HCT116 (cell line): ENCODE measurements around the gene EPN1. TPM values are rescaled to one million over a fixed set of nuclear protein-coding genes. Genes with fewer than 3 reads are reported as not detected.

Experiments
- ATAC-seq: fragments of 200-7000 bp; cut with Tn5 transposase; 2 replicates; pipeline ENCODE4 v1.9.1; 2020; ENCODE audit warnings: mild to moderate bottlenecking, moderate library complexity
- BruUV-seq: library from RNA; stranded (reverse); fragments of 400-500 nt; replicated peaks from 2 replicates; lab custom pipeline; 2021; lab: Mats Ljungman, UMichigan
- CTCF ChIA-PET: fragments of 300-600 bp; sonication (Branson Sonifier 250); formaldehyde crosslinking; loops from one replicate; lab custom pipeline; 2021; ENCODE audit warnings: antibody characterized with exemption; lab: Charles Lee
- POLR2A ChIA-PET: fragments of 300-600, 350-600 bp; sonication (Branson Sonifier 250); formaldehyde crosslinking; loops from one replicate; lab custom pipeline; 2021; ENCODE audit warnings: antibody characterized with exemption; lab: Charles Lee
- RAD21 ChIA-PET, 2 experiments: fragments of 300-600 bp; sonication (Branson Sonifier 250); formaldehyde crosslinking; loops; one replicate each; lab custom pipeline; 2023; ENCODE audit warnings: low total read pairs in 2 of 2; ENCODE audit not compliant: uncharacterized antibody in 2 of 2, unreplicated experiment in 2 of 2, low non-redundant PET in 1 of 2; lab: Charles Lee
- DNase-seq: peaks from one replicate; pipeline ENCODE4 v3.0.0-alpha.2; 2010; ENCODE audit warnings: low read depth, low spot score
- H2AFZ ChIP-seq: fragments of 200-600 bp; shearing (Covaris generic), sonication (generic); 2 replicates; pipeline ENCODE4 v1.6.1; 2017; ENCODE audit warnings: low read depth, mixed run types, mixed read lengths, antibody characterized with exemption, low read length; ENCODE audit not compliant: poor library complexity, severe bottlenecking
- H3K27ac ChIP-seq: 2 replicates; pipeline ENCODE4 v1.5.1; 2012; ENCODE audit warnings: low read depth, low read length
- H3K27me3 ChIP-seq: fragments of 200-600 bp; sonication (generic); 2 replicates; pipeline ENCODE4 v1.6.1; 2016; ENCODE audit warnings: mixed run types, low read length, mixed read lengths; ENCODE audit not compliant: insufficient read depth
- H3K36me3 ChIP-seq, 2 experiments: fragments of 200-500 bp in 1 of 2; fragments of 200-600 bp in 1 of 2; sonication (Bioruptor generic) in 1 of 2; sonication (generic) in 1 of 2; 2 replicates each; pipeline versions ENCODE4 v1.5.1 to v1.6.1; 2014 to 2016; ENCODE audit warnings: low read length in 2 of 2, inconsistent platforms in 1 of 2, mixed read lengths in 1 of 2, mixed run types in 1 of 2; ENCODE audit not compliant: insufficient read depth in 2 of 2, control insufficient read depth in 1 of 2
- H3K4me1 ChIP-seq, 2 experiments: fragments of 200-600 bp in 1 of 2; sonication (generic) in 1 of 2; 2 replicates each; pipeline versions ENCODE4 v1.5.1 to v1.6.1; 2012 to 2017; ENCODE audit warnings: low read length in 2 of 2, inconsistent platforms in 1 of 2, mild to moderate bottlenecking in 1 of 2, mixed read lengths in 1 of 2, mixed run types in 1 of 2, moderate library complexity in 1 of 2; ENCODE audit not compliant: insufficient read depth in 2 of 2, control insufficient read depth in 1 of 2
- H3K4me2 ChIP-seq: fragments of 200-600 bp; sonication (generic); 2 replicates; pipeline ENCODE4 v1.6.1; 2017; ENCODE audit warnings: mixed run types, low read length, mixed read lengths
- H3K4me3 ChIP-seq, 2 experiments: fragments of 200-600 bp in 1 of 2; sonication (generic) in 1 of 2; replicated peaks in 1 of 2; 2 replicates each; pipeline ENCODE4 v1.5.1; 2011 to 2016; ENCODE audit warnings: low read length in 2 of 2, control low read depth in 1 of 2, low read depth in 1 of 2, mild to moderate bottlenecking in 1 of 2, mixed read lengths in 1 of 2, mixed run types in 1 of 2
- H3K79me2 ChIP-seq: fragments of 200-600 bp; sonication (generic); 2 replicates; pipeline ENCODE4 v1.6.1; 2017; ENCODE audit warnings: mild to moderate bottlenecking, mixed run types, low read length, moderate library complexity, mixed read lengths; ENCODE audit not compliant: insufficient read depth
- H3K9ac ChIP-seq: fragments of 200-600 bp; sonication (generic); 2 replicates; pipeline ENCODE4 v1.6.1; 2016; ENCODE audit warnings: low read length, mixed read lengths
- H3K9me2 ChIP-seq: fragments of 200-600 bp; sonication (generic), shearing (Covaris generic); 2 replicates; pipeline ENCODE4 v1.6.1; 2017; ENCODE audit warnings: mixed run types, mild to moderate bottlenecking, moderate library complexity; ENCODE audit not compliant: insufficient read depth
- H3K9me3 ChIP-seq, 2 experiments: fragments of 200-500 bp in 1 of 2; fragments of 200-600 bp in 1 of 2; sonication (Bioruptor generic) in 1 of 2; sonication (generic) in 1 of 2; 2 replicates each; pipeline ENCODE4 v1.6.1; 2014 to 2017; ENCODE audit warnings: low read length in 2 of 2, mixed read lengths in 2 of 2, inconsistent platforms in 1 of 2, low read depth in 1 of 2, mild to moderate bottlenecking in 1 of 2, mixed run types in 1 of 2, moderate library complexity in 1 of 2; ENCODE audit not compliant: control insufficient read depth in 1 of 2, insufficient read depth in 1 of 2
- H4K20me1 ChIP-seq: fragments of 200-600 bp; sonication (generic), shearing (Covaris generic); 2 replicates; pipeline ENCODE4 v1.6.1; 2017; ENCODE audit warnings: mixed run types, mild to moderate bottlenecking, moderate library complexity; ENCODE audit not compliant: insufficient read depth
- CBX3 ChIP-seq: IDR thresholded peaks from 2 replicates; pipeline ENCODE4 v1.6.1; 2012; ENCODE audit warnings: low read depth
- CEBPB ChIP-seq: IDR thresholded peaks from 2 replicates; pipeline ENCODE4 v1.6.1; 2012; ENCODE audit warnings: low read depth
- EZH2 ChIP-seq: fragments of 200-600 bp; sonication (generic); IDR thresholded peaks from 2 replicates; pipeline ENCODE4 v1.6.1; 2017; ENCODE audit warnings: antibody characterized with exemption, mixed run types
- FOSL1 ChIP-seq: IDR thresholded peaks from 2 replicates; pipeline ENCODE4 v1.6.1; 2012; ENCODE audit warnings: low read depth
- JUND ChIP-seq: IDR thresholded peaks from 2 replicates; pipeline ENCODE4 v1.6.1; 2012
- POLR2A ChIP-seq: IDR thresholded peaks from 2 replicates; pipeline ENCODE4 v1.7.0; 2011; ENCODE audit warnings: borderline replicate concordance; ENCODE audit not compliant: insufficient read depth, insufficient read length; ENCODE audit errors: extremely low read depth
- POLR2AphosphoS5 ChIP-seq: IDR thresholded peaks from 2 replicates; pipeline ENCODE4 v1.6.1; 2011; ENCODE audit warnings: mild to moderate bottlenecking, low read depth, low read length, moderate library complexity
- RAD21 ChIP-seq: IDR thresholded peaks from 2 replicates; pipeline ENCODE4 v1.6.1; 2012; ENCODE audit warnings: low read depth, mild to moderate bottlenecking
- SIN3A ChIP-seq: IDR thresholded peaks from 2 replicates; pipeline ENCODE4 v1.6.1; 2012; ENCODE audit warnings: low read depth
- TCF7L2 ChIP-seq: IDR thresholded peaks from 2 replicates; pipeline ENCODE4 v1.7.0; 2011; ENCODE audit warnings: borderline replicate concordance, inconsistent platforms; ENCODE audit not compliant: insufficient read depth, insufficient read length; ENCODE audit errors: extremely low read depth
- ZBTB33 ChIP-seq: IDR thresholded peaks from 2 replicates; pipeline ENCODE4 v1.6.1; 2011; ENCODE audit warnings: mild to moderate bottlenecking, low read length, moderate library complexity; ENCODE audit not compliant: insufficient replicate concordance; ENCODE audit errors: extremely low read depth
- ZFX ChIP-seq: fragments of 450-650 bp; IDR thresholded peaks from 2 replicates; pipeline ENCODE4 v1.6.1; 2017
- intact Hi-C: fragments of 100-400 bp; cut with micrococcal nuclease; formaldehyde crosslinking; loops from 2 replicates; pipeline ENCODE4 v1.10.0; 2022
- total RNA-seq: library from RNA; stranded (reverse); gene quantifications from one replicate; pipeline ENCODE4 v1.2.1, GENCODE V29; 2021; ENCODE audit not compliant: unreplicated experiment
- TF ChIP-seq, protein P1 (sequence below), 3 experiments: fragments of 200-600 bp in 1 of 3; sonication (generic) in 1 of 3; IDR thresholded peaks in 2 of 3; conservative IDR thresholded peaks in 1 of 3; 2 replicates each; pipeline ENCODE4 v1.5.1; 2012 to 2017; ENCODE audit warnings: low read depth in 2 of 3, low read length in 2 of 3, antibody characterized with exemption in 1 of 3, borderline replicate concordance in 1 of 3, control low read depth in 1 of 3, mild to moderate bottlenecking in 1 of 3, mixed read lengths in 1 of 3, mixed run types in 1 of 3, moderate library complexity in 1 of 3; ENCODE audit not compliant: insufficient read depth in 1 of 3
- TF ChIP-seq, protein P2 (sequence below): IDR thresholded peaks from 2 replicates; pipeline ENCODE4 v1.6.1; 2012; ENCODE audit warnings: low read depth

EPN1 gene
- total RNA-seq, 1 experiment from 2014 or later = 122 TPM

DNA sequence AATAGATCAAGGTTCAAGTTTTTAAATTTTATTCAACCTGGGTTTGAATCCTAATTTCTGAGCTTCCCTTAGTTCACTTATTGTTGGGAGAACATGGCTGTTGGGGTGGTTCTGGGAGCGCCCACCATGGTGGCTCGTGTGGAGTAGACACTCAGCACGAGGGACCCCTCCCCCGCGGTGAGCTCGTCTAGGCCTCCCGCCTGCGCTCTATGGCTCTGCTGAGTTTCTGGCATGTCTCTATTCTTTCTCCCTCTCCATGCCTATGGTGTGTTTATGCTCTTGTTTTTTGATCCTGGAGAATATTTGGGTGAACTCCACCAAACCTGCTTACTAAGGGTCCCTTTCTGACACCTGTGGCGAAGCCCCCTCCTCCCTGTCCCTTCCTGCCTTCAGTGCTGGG is 1.6 kb upstream of the EPN1 start:
- H3K4me1 ChIP-seq = peaks cover 11 to 39% of the 10 kb centered on the region in 2 experiments
- H3K9ac ChIP-seq = no peak overlapping the region
- ATAC-seq (no peak), DNase-seq (no peak)
- no peaks in the 10 kb centered on the region for H3K27me3 ChIP-seq
- no peaks in the 10 kb centered on the region for H3K9me2 ChIP-seq
- intact Hi-C loops = no loop called here
- H4K20me1 ChIP-seq = 0 out of 2 replicates have a peak, but pooled peaks cover 8% of the 10 kb centered on the region
- H3K27ac ChIP-seq = 0 out of 2 replicates have a peak overlapping the region, but pooled peaks have one; percentile 39
- H3K79me2 ChIP-seq = peaks cover 92% of the 10 kb centered on the region
- CTCF ChIA-PET = interaction anchor here (0.6 to 1.1 kb wide), 4 partner anchors 19 to 206 kb away, joined by 3 to 4 read pairs (median 3); partner anchors contain the start of gene U2AF2
- H3K4me2 ChIP-seq = peak overlapping the region; percentile 10; the same call in 1 of the 2 replicates
- TF ChIP-seq RAD21 (no peak), ZBTB33 (no peak), TCF7L2 (no peak), FOSL1 (no peak), JUND (no peak), ZFX (no peak), EZH2 (no peak), CEBPB (no peak), POLR2AphosphoS5 (no peak), CBX3 (no peak), POLR2A (no peak), SIN3A (no peak)
- TF ChIP-seq, protein P1, sequence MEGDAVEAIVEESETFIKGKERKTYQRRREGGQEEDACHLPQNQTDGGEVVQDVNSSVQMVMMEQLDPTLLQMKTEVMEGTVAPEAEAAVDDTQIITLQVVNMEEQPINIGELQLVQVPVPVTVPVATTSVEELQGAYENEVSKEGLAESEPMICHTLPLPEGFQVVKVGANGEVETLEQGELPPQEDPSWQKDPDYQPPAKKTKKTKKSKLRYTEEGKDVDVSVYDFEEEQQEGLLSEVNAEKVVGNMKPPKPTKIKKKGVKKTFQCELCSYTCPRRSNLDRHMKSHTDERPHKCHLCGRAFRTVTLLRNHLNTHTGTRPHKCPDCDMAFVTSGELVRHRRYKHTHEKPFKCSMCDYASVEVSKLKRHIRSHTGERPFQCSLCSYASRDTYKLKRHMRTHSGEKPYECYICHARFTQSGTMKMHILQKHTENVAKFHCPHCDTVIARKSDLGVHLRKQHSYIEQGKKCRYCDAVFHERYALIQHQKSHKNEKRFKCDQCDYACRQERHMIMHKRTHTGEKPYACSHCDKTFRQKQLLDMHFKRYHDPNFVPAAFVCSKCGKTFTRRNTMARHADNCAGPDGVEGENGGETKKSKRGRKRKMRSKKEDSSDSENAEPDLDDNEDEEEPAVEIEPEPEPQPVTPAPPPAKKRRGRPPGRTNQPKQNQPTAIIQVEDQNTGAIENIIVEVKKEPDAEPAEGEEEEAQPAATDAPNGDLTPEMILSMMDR (IDR thresholded peaks at IDR 0.05 in 2 of 3, conservative IDR thresholded peaks at IDR 0.05 in 1 of 3; ENCODE audit: borderline replicate concordance in 1 of 3, insufficient read depth in 1 of 3, low read depth in 2 of 3, low read length in 2 of 3) = no peak
- TF ChIP-seq, protein P2, sequence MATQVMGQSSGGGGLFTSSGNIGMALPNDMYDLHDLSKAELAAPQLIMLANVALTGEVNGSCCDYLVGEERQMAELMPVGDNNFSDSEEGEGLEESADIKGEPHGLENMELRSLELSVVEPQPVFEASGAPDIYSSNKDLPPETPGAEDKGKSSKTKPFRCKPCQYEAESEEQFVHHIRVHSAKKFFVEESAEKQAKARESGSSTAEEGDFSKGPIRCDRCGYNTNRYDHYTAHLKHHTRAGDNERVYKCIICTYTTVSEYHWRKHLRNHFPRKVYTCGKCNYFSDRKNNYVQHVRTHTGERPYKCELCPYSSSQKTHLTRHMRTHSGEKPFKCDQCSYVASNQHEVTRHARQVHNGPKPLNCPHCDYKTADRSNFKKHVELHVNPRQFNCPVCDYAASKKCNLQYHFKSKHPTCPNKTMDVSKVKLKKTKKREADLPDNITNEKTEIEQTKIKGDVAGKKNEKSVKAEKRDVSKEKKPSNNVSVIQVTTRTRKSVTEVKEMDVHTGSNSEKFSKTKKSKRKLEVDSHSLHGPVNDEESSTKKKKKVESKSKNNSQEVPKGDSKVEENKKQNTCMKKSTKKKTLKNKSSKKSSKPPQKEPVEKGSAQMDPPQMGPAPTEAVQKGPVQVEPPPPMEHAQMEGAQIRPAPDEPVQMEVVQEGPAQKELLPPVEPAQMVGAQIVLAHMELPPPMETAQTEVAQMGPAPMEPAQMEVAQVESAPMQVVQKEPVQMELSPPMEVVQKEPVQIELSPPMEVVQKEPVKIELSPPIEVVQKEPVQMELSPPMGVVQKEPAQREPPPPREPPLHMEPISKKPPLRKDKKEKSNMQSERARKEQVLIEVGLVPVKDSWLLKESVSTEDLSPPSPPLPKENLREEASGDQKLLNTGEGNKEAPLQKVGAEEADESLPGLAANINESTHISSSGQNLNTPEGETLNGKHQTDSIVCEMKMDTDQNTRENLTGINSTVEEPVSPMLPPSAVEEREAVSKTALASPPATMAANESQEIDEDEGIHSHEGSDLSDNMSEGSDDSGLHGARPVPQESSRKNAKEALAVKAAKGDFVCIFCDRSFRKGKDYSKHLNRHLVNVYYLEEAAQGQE = no peak
- H3K4me3 ChIP-seq = no peak overlapping the region
- RAD21 ChIA-PET = no interaction called here
- BruUV-seq = no TSS peak
- POLR2A ChIA-PET = no interaction called here
- no peaks in the 10 kb centered on the region for H3K9me3 ChIP-seq
- no peak overlapping the region for H2AFZ ChIP-seq
- peaks cover 19 to 41% of the 10 kb centered on the region in 2 experiments; a peak in 3 of 4 replicates for H3K36me3 ChIP-seq
